ENCODE results near the gene OR6Q1. TPM values are rescaled to one million over a fixed set of nuclear protein-coding genes. Genes with fewer than 3 reads are reported as not detected.

Gene OR6Q1
- total and polyA plus RNA-seq, 2 experiments from 2014 or later = not detected

- Histone ChIP-seq H3F3A (replicated peaks; ENCODE audit: low read depth) (no peaks in the 10 kb centered on the region), H3K4me1 (ENCODE audit: insufficient read depth) (no peaks in the 10 kb centered on the region), H3K4me3 (no peak overlapping the region), H3K27me3 (ENCODE audit: insufficient read depth) (no peaks in the 10 kb centered on the region), H4K20me1 (replicated peaks; ENCODE audit: insufficient read depth) (no peaks in the 10 kb centered on the region), H3K79me2 (replicated peaks; ENCODE audit: insufficient read depth) (no peaks in the 10 kb centered on the region), H3K4me2 (no peak overlapping the region), H3K27ac (ENCODE audit: low read depth) (no peak overlapping the region), H3K9me2 (ENCODE audit: insufficient read depth) (peaks cover 10% of the 10 kb centered on the region), H2AFZ (0 out of 2 replicates have a peak overlapping the region, but pooled peaks have one; percentile 18), H3K36me3 (ENCODE audit: insufficient read depth) (no peaks in the 10 kb centered on the region)
- peaks cover 2% of the 10 kb centered on the region; the same call in 2 of the 3 replicates for H3K9me3 Mint-ChIP-seq
- no peak for ATAC-seq
- H3K27ac Mint-ChIP-seq = no peak overlapping the region
- no peaks in the 10 kb centered on the region for H3K36me3 Mint-ChIP-seq (ENCODE audit: low read depth)
- TF ChIP-seq POLR2AphosphoS5 (IDR thresholded peaks at IDR 0.05; ENCODE audit: low read depth) (no peak), NANOG (IDR thresholded peaks at IDR 0.05; ENCODE audit: borderline replicate concordance) (no peak), REST (IDR thresholded peaks at IDR 0.05; ENCODE audit: unreplicated experiment) (no peak), CTCF (conservative IDR thresholded peaks at IDR 0.05; ENCODE audit: low read depth in 2 of 2) (no peak), STAT1 (IDR thresholded peaks at IDR 0.05; ENCODE audit: unreplicated experiment) (no peak), EZH2phosphoT487 (IDR thresholded peaks at IDR 0.05; ENCODE audit: unreplicated experiment) (no peak), EZH2 (IDR thresholded peaks at IDR 0.05; ENCODE audit: low read depth, unreplicated experiment) (no peak), ETS1 (IDR thresholded peaks at IDR 0.05) (no peak), ZNF462 (CRISPR knock-in tag; IDR thresholded peaks at IDR 0.05) (no peak), JUNB (IDR thresholded peaks at IDR 0.05; ENCODE audit: unreplicated experiment) (no peak), ZNF331 (CRISPR knock-in tag; IDR thresholded peaks at IDR 0.05; ENCODE audit: low read depth) (no peak), CREB1 (CRISPR knock-in tag; IDR thresholded peaks at IDR 0.05; ENCODE audit: low read depth) (no peak)
- H3K4me1 Mint-ChIP-seq = peaks cover 9% of the 10 kb centered on the region; the same call in 1 of the 3 replicates
- H3K27me3 Mint-ChIP-seq (ENCODE audit: insufficient read depth, low read depth, poor library complexity) = no peaks in the 10 kb centered on the region
- no peak for DNase-seq (ENCODE audit: low spot score)
- no peak overlapping the region for H3K4me3 Mint-ChIP-seq
Measured at GRCh38 chr11:57981536-57981935, 49.2 kb upstream of the OR6Q1 start.

Data from GM23338 (cell line).